Measurements from ENCODE around the gene RASGRP1. TPM values are rescaled to one million over a fixed set of nuclear protein-coding genes. Genes with fewer than 3 reads are reported as not detected.

RASGRP1 gene
- total RNA-seq (2022; extraction: Qiagen RNA extraction; ENCODE audit: low read depth): 0.30 to 0.57 TPM (median 0.37 TPM) in 5 replicates

DNA sequence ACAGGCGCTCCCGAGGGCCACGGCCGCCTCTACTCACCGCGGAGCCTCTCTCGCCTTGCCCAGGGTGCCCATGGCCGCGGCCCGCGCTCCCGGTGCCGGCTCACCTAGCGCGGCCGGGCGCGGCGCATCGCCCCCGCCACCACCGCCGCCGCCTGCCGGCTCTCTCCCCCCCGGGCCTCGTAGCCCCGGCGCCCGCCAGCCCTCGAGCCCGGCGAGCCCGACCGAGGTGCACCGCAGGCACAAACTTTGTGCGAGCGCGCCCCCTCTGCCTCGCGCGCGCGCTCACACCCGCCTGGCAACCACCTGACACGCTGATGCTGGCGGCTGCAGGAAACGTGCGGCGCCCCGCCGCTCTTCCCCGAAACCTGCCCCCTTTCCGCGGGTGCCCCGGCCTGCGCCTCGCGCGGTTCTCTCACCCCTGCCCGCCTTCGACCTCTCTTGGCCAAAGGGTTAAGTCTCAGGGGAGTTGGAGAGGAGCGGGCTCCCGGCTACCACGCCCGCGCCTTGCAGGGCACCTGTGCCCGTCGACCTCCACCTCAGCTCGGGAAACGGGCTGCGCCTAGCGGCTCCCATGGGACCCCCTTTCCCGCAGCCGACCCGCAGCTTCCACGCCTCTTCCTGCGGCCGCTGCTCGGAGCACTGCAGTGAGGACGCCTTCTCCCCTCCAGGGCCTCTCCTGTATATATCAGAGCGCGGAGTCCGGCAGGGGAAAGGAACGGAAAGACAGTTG is at the start of gene RASGRP1:
TSS of gene RASGRP1 (minus strand) at position 258 of the 730 bp plus-strand sequence. CDS start at position 72, 186 bp downstream.

DNA sequence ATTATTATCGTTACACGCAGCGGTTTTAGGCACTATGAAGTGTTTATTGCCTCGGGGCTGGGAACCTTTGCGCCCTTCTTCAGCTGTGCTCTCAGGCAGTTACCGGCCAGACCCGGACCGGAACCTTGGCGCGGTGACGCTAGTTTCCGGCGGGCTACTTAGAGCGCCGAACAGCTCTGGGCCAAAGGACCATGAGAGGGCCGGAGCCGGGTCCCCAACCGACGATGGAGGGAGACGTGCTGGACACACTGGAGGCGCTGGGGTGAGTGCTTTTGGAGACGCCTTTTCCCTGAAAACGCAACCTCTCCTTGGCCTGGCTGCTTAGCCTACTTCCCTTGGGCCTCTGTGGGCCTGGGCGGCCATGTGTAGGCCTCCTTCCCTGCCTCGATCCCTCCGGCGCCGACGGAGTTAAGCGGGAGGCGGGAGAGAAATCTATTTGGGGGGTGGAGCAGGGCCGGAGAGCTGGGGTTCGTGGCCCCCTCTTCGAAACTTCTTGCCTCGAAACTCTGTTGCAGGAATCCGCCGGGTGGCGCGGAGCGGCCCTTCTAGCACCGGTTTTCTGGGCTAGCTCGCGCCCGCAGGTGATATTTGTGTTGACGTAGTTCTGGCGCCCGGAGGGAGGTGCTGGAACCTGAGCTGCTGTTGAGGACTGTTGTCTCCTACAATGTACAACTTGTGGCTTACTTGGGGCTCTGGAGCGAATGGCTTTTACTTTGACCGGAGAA is 110.5 kb downstream of the RASGRP1 start, which contains the start of gene FAM98B:
TSS of gene FAM98B (plus strand) at position 157 of the 725 bp plus-strand sequence. CDS start at position 192, 35 bp downstream.

Other genes with a start within 250 kb of the RASGRP1 start
- gene FAM98B, start 110.7 kb downstream of the RASGRP1 start, total RNA-seq (2022; extraction: Qiagen RNA extraction; ENCODE audit: low read depth): 10.0 to 14.3 TPM (median 11.2 TPM) in 5 replicates